Stimulated activated CD4-positive, alpha-beta T cell treated with anti-CD3 and anti-CD28 coated beads, TNF-alpha, amount 100 ng/mL, for 48 hours (primary cell): ENCODE results near the gene RASA3.
"Not testable (repeated sequence)": the region's sequence is repeated elsewhere in the genome, so short reads cannot be mapped to it uniquely, and the experiment has no call there.

ENCODE experiments used
- DNase-seq, 3 donors: peaks; one replicate each; pipeline ENCODE4 v3.0.0-alpha.2; 2020; ENCODE audit warnings: low read depth in 3 of 3

Gene RASA3

GRCh38 chr13:114021464-114022308 is 110.7 kb downstream of the RASA3 start:
- DNase-seq = no peak

GRCh38 chr13:114020750-114021463 is 111.5 kb downstream of the RASA3 start:
- DNase-seq = no peak

- not testable (repeated sequence) for DNase-seq
These were observed 112.3 kb downstream of the RASA3 start for GRCh38 chr13:114020134-114020533.

GRCh38 chr13:114019367-114019766 is 113.1 kb downstream of the RASA3 start:
- DNase-seq = peak; percentile 16 to 29 (median 26)

GRCh38 chr13:114018461-114019055 is 113.9 kb downstream of the RASA3 start:
- DNase-seq = no peak

- no peak for DNase-seq
These were observed 114.5 kb downstream of the RASA3 start for GRCh38 chr13:114017966-114018365.

- DNase-seq = no peak
These were observed 115.3 kb downstream of the RASA3 start for GRCh38 chr13:114017028-114017630.

- no peak for DNase-seq
These were observed 115.9 kb downstream of the RASA3 start for GRCh38 chr13:114016321-114017027.

- no peak for DNase-seq
These were observed 116.5 kb downstream of the RASA3 start for GRCh38 chr13:114015969-114016295.

GRCh38 chr13:114015111-114015968 is 117.1 kb downstream of the RASA3 start:
- no peak for DNase-seq

- DNase-seq = no peak
These were observed 118.3 kb downstream of the RASA3 start for GRCh38 chr13:114013952-114014629.

GRCh38 chr13:114013336-114013735 is 119.1 kb downstream of the RASA3 start:
- no peak for DNase-seq

GRCh38 chr13:114012921-114013320 is 119.5 kb downstream of the RASA3 start:
- DNase-seq = no peak

- DNase-seq = no peak
These were observed 120.3 kb downstream of the RASA3 start for GRCh38 chr13:114012141-114012540.

GRCh38 chr13:114011226-114011625 is 121.2 kb downstream of the RASA3 start:
- DNase-seq = no peak

- DNase-seq = no peak
These were observed 121.9 kb downstream of the RASA3 start for GRCh38 chr13:114010401-114011101.

GRCh38 chr13:114009590-114010400 is 122.6 kb downstream of the RASA3 start:
- no peak for DNase-seq

GRCh38 chr13:114008964-114009589 is 123.3 kb downstream of the RASA3 start:
- no peak for DNase-seq
